HG03565 (cell line): ENCODE data around the gene KRT33B.
"Not testable (repeated sequence)": the region's sequence is repeated elsewhere in the genome, so short reads cannot be mapped to it uniquely, and the experiment has no call there.

Source experiments
- ATAC-seq: cut with Tn5 transposase; IDR thresholded peaks from one replicate; pipeline ENCODE4 v1.9.1; 2021; ENCODE audit warnings: mild to moderate bottlenecking, moderate library complexity; ENCODE audit not compliant: unreplicated experiment

Gene KRT33B

GRCh38 chr17:41369713-41370112, at the start of gene KRT33B:
KRT33B (minus strand) TSS chr17:41369813; CDS start chr17:41369750, 63 bp downstream.
- ATAC-seq: no peak

GRCh38 chr17:41418116-41418860, 48.7 kb upstream of the KRT33B start:
- ATAC-seq: no peak

GRCh38 chr17:41417576-41418015, 48.0 kb upstream of the KRT33B start:
- ATAC-seq: no peak

GRCh38 chr17:41417127-41417526, 47.5 kb upstream of the KRT33B start:
- ATAC-seq: no peak

GRCh38 chr17:41416479-41416878, 46.9 kb upstream of the KRT33B start:
- ATAC-seq: no peak

- no peak for ATAC-seq
Observed at GRCh38 chr17:41415833-41416335, 46.3 kb upstream of the KRT33B start.

- ATAC-seq: no peak
Observed at GRCh38 chr17:41415411-41415810, 45.8 kb upstream of the KRT33B start.

- no peak for ATAC-seq
Observed at GRCh38 chr17:41413982-41414381, 44.4 kb upstream of the KRT33B start.

GRCh38 chr17:41413353-41413957, 43.8 kb upstream of the KRT33B start:
- ATAC-seq: no peak

- ATAC-seq: no peak
Observed at GRCh38 chr17:41411072-41411840, 41.6 kb upstream of the KRT33B start.

GRCh38 chr17:41407226-41407625, 37.6 kb upstream of the KRT33B start:
- no peak for ATAC-seq

- no peak for ATAC-seq
Observed at GRCh38 chr17:41406205-41406604, 36.6 kb upstream of the KRT33B start.

- ATAC-seq: no peak
Observed at GRCh38 chr17:41404024-41404671, 34.5 kb upstream of the KRT33B start.

GRCh38 chr17:41403404-41404023, 33.9 kb upstream of the KRT33B start:
- ATAC-seq: no peak

- ATAC-seq: no peak
Observed at GRCh38 chr17:41402161-41402560, 32.5 kb upstream of the KRT33B start.

- ATAC-seq: no peak
Observed at GRCh38 chr17:41396996-41397660, 27.5 kb upstream of the KRT33B start, which contains the start of gene KRT31. KRT31 (minus strand) TSS chr17:41397608; CDS start chr17:41397539, 69 bp downstream.

- no peak for ATAC-seq
Observed at GRCh38 chr17:41396340-41396739, 26.7 kb upstream of the KRT33B start.

- no peak for ATAC-seq
Observed at GRCh38 chr17:41395611-41396010, 26.0 kb upstream of the KRT33B start.

GRCh38 chr17:41395044-41395443, 25.4 kb upstream of the KRT33B start:
- ATAC-seq: not testable (repeated sequence)
